Activated CD4-positive, CD25-positive, alpha-beta regulatory T cell treated with anti-CD3 and anti-CD28 coated beads, Interleukin-2, amount 50 U/mL, for 72 hours (primary cell): ENCODE results near the gene KIRREL2.
"Not testable (repeated sequence)": the region's sequence is repeated elsewhere in the genome, so short reads cannot be mapped to it uniquely, and the experiment has no call there.

Source experiments
- DNase-seq: peaks from one replicate; pipeline ENCODE4 v3.0.0; 2021

KIRREL2 gene

DNA sequence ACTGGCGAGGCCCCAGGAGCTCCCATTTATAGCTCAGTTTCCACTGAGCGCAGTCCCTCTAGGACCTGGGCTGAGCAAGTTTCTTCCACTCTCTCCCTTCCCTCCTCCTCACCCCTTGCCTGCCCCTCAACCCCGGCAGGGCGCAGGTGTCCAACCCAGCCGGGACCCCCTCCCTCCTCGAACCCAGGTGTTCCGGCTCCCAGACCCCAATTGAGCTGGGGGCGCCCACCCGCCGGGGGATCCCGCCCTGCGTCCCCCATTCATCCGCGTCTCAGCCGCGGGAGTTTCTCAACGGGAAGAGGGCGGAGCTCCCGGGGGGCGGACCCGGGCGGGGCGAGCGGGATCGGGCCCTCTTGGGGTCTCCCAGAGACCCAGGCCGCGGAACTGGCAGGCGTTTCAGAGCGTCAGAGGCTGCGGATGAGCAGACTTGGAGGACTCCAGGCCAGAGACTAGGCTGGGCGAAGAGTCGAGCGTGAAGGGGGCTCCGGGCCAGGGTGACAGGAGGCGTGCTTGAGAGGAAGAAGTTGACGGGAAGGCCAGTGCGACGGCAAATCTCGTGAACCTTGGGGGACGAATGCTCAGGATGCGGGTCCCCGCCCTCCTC lies at the start of gene KIRREL2:
TSS of gene KIRREL2 (plus strand) at position 366 of the 604 bp plus-strand sequence. CDS start at position 575, 209 bp downstream.
- no peak for DNase-seq

GRCh38 chr19:35807633-35808032 lies 49.1 kb upstream of the KIRREL2 start:
- no peak for DNase-seq

DNA sequence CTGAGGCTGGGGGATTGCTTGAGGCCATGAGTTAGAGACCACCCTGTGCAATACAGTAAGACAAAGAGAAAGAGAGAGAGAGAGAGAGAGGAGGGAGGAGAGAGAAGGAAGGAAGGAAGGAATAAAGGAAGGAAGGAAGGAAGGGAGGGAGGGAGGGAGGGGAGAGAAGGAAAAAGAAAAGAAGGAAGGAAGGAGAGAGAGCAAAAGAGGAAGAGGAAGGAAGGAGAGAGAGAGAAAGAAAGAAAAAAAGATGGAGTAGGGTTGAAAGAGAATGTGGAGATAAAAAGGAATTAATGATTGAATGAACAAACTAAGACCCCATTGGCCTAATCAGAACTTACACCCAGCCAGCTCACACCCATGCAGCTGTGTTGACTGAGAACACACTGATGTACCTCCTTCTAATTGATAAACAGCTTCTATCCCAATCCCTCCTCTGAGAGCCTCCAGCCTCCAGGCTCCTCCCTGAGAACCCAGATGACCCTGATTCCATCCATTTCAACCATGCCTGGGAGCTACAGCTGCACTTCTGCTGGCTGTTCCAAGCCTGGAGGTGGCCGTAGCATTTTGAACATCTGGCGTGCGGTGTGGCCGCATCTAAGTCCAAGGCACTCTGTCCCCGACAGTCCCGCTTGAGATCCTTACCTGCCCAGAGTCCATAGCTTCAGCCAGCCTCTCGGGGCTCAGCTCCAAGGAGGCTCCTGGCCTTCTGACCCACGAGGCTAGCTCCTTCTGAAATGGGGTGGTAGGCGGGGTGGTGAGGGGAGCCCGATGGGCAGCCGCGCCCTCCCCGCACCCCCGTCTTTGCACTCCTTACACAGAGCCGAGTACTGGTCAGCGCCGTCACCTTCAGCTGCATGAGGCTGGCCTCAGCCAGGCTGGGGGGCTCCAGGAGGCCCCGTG lies 45.1 kb upstream of the KIRREL2 start:
- DNase-seq: no peak

DNA sequence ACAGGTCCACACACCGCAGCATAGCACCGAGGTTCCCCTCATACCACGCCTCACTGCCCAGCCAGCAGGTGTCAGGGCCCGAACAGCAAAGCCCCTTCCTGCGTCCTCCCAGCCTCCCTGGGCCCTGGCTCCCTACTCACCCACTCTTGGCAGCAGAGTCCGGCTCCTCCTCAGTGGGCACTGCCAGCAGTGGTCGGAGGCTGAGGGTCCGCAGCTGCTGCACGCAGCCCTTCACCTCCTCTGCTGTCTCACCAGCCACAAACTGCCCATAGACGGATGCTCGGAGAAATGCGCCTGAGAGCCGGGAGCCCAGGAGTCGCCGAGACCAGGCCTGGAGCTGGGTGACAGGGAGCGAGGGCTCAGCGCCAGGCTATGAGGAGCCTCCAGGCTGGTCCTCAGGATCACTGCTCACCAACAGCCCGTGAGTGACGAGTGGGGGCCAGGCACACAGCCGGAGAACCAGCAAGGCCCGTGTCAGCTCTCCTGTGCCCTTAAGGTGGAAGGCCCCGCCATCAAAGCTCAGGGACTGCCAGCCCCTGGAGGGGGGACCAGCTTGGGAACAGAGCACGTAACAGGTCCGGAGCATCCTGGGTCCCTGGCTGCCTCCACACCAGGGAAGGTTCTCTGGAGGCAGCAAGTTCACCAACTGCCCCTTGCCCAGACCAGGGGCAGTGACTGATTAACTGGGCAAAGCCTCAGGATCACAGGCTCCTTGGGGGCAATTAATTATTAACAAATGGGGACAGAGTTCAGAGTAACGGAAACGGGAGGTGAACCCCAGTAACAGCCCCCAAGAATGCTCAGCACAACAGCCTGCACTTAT lies 44.3 kb upstream of the KIRREL2 start, which contains the start of gene PRODH2:
TSS of gene PRODH2 (minus strand) at position 626 of the 823 bp plus-strand sequence. CDS start at position 586, 40 bp downstream.
- DNase-seq: no peak

GRCh38 chr19:35813043-35813890 lies 43.4 kb upstream of the KIRREL2 start:
- DNase-seq: no peak

DNA sequence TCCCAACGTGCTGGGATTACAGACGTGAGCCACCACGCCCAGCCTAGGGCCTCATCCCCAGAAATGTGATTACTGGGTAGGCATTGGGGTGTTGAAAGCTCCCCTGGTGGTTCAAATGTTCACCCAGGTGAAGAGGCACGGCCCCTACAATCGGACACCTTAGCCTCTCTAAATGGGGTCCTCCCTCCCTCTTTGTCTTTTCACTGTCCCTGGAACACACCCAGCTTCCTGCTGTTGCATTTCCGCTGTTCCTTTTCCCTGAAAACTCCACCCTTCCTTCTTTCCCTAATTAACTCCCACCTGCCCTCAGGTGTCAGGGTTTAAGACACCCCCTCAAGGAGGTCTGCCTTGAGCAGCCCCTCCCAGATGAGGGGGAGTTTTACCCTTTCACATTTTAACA lies 40.4 kb upstream of the KIRREL2 start:
- no peak for DNase-seq

GRCh38 chr19:35816846-35817245 lies 39.9 kb upstream of the KIRREL2 start:
- DNase-seq: no peak

GRCh38 chr19:35818445-35818844 lies 38.3 kb upstream of the KIRREL2 start:
- DNase-seq: no peak

- DNase-seq: no peak
Observed at GRCh38 chr19:35822579-35822978, 34.1 kb upstream of the KIRREL2 start.

DNA sequence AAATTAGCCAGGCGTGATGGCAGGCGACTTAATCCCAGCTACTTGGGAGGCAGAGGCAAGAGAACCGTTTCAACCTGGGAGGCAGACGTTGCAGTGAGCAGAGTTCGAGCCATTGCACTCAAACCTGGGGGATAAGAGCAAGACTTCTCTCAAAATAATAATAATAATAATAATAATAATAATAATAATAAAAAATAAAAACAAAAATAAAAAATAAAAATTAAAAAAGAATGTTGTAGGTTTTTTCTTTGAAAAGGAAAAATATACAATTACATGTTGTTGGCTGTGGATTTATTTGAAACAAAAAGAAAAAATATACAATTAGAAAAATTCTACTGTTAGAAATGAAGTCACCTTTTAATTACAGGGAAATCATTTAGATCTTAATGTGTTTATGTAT lies 32.6 kb upstream of the KIRREL2 start:
- DNase-seq: no peak

DNA sequence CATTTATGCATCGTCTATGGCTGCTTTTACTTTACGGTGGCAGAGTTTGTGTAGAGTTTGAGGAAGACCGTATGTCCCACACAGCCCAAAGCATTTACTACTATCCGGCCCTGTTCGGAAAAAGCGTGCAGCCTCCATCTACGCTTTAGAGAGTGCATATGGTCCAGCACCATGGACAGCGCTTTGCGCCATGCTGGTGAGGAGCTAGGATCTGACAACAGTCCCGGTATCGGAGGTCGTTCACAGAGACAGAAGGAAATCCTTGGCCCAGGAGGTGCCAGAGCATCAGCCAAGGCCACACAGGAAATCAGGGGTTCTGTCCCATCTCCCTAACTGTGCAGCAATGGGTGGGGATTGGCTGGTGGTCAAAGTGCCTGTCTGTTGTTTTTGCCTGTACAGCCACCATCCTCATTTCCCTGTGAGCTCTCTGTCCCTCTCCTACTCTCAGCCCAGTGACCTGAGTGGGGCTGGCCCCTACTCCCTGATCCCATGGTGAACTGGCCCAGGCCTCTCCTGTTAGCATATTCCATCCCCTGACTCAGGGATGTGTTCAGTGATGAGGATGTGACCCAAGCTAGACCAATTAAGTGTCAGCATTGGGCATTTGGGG lies 27.9 kb upstream of the KIRREL2 start:
- no peak for DNase-seq

DNA sequence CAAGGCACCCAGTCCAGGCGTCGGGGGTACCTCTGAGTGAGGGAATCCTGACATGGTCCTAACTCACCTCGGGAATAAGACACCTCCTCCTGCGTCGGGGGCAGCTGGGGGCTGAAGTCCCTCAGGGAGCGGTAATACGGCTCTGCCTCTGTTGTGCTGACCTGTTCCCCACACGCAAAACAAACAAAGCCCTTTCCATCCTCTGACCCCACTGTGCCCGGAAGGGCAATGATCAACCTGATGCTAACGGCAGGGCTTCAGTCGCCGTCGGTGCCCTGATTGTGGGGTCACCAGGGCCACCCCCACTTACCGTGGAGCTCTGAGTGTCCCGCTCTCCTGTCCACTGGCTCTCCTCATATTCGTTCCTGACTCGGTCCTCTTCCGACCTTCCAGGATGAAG lies 25.7 kb upstream of the KIRREL2 start:
- DNase-seq: no peak

DNA sequence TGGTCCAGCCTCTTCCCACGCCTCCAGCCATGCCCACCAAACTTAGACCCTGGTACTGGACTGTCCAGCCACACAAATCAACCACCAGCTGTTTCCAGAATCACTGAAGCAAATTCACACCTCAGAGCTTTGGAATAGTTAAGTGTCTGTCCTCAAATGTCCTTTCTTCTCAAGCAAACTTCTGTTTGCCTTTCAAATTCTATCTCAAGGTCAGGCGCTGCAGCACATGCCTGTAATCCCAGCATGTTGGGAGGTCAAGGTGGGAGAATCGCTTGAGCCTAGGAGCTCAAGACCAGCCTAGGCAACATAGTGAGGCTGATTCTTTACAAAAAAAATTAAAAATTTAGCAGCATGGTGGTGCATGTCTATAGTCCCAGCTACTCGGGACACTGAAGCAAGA lies 24.7 kb upstream of the KIRREL2 start:
- no peak for DNase-seq

- no peak for DNase-seq
Observed at GRCh38 chr19:35833972-35834371, 22.7 kb upstream of the KIRREL2 start.

GRCh38 chr19:35836096-35836495 lies 20.6 kb upstream of the KIRREL2 start:
- not testable (repeated sequence) for DNase-seq

GRCh38 chr19:35841961-35842595 lies 14.6 kb upstream of the KIRREL2 start:
- DNase-seq: no peak

DNA sequence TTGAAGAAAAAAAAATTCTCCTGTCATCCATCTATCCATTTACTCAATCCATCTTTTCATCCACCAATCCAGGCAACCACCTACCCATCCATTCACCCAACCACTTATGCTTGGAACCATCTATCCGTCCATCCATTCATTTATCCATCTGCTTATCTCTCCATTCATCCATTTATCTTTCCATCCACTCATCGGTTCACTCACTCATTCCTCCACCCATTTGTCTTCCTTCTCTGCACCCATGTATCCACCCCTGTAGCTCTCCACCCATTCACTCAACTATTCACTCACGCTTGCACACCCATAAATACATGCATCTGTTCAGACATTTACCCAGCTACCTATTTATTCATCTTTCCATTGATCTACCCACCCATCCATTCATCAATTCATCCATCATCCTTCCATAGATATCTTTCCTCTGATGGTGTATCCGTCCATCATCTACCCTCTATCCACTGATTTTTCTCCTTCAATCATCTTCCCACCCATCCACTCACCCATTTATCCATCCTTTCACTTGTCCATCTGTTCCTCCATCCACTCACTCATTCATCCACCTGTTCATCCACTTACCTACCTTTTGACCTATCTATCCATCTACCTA lies 13.9 kb upstream of the KIRREL2 start:
- DNase-seq: no peak

DNA sequence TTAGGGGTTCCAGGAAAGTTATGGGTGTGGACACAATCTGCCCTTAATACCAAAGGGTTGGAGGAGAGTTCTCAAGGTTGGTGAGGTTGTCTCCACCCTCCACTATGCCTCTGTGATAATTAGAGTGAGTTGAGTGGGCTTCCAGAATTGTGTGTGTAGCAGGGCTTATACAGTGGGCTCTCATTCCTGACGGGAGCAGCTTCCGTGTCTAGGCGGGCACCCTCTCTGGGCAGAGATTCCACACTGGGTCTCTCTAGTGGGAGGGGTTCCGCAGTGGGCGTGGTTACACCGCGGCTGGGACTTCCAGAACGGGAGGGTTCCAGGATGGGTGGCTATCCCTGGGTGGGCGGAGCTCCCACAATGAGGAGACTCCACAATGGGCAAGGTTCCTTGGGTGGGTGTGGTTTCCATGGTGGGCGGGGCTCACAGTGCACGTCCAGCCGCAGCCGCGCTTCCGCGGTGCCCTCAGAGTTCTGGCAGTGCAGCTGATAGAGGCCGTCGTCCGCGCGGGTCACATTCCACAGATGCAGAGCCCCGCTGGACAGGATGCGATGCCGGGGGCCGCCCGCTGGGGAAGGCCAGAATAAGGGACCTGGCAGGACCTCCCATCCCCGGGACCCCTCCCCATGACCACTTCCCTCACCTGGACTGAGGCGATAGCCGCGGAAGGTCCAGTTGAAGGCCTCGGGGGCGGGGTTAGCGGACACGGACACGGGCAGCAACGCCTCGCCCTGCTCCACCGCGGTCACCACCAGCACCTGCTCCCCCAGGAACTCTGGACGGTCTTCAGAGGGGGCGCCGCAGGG lies 12.8 kb upstream of the KIRREL2 start:
- DNase-seq: no peak

DNA sequence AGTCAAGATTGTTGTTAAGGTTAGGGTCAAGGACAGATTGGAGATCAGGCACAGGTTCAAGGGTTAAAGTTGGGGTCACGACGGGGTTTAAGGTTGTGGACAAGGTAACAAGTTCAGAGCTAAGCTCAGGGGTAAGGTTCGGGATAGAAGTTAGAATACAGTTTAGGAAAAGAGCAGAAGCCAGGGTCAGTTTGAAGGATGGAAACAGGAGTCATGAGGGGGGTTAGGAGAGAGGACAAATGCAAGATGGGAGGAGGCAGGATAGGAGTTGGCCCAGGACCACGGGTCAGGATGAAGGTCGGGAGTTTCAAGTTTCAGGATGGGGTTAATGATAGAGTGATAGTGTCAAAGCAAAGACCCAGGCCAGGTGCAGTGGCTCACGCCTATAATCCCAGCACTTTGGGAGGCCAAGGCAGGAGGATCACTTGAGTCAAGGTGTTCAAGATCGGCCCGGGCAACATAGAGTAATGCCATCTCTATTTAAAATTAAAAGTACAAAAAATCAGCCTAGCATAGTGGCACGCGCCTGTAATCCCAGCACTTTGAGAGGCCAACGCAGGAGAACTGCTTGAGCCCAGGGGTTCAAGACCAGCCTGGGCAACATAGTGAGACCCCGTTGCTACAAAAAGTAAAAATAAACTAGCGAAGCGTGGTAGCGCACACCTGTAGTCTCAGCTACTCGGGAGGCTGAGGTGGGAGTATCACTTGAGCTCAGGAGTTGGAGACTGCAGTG lies 12.1 kb upstream of the KIRREL2 start:
- no peak for DNase-seq
